Measurements from ENCODE around the gene RPL5.

DNA sequence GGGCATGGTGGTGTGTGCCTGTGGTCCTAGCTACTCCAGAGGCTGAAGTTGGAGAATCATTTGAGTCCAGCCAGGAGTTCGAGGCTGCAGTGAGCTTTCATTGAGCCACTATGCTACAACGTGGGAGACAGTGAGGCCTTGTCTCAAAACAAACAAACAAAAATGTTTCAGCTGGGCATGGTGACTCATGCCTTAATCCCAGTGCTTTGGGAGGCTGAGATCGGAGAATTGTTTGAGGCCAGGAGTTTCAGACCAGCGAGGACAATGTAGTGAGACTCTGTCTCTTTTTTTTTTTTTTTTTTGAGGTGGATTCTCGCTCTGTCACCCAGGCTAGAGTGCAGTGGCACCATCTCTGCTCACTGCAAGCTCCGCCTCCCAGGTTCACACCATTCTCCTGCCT is 5.0 kb upstream of the RPL5 start:
- TF ChIP-seq POLR2A (IDR thresholded peaks at IDR 0.05; ENCODE audit: low read depth, low read length) (no peak), RCOR1 (IDR thresholded peaks at IDR 0.05; ENCODE audit: insufficient replicate concordance, low read length) (no peak)

Data from IMR-90 (cell line).